Measurements from ENCODE around the gene CLDN16.

The CLDN16 gene

GRCh38 chr3:190387578-190388213 lies at the start of gene CLDN16:
Gene CLDN16 (plus strand): TSS chr3:190388163. CDS start chr3:190388330, 167 bp downstream.
- in situ Hi-C loops (cut with HindIII; ENCODE audit: low sequenced_read_pairs), result no loop called here

- in situ Hi-C loops (cut with HindIII; ENCODE audit: low sequenced_read_pairs), result no loop called here
Measured at GRCh38 chr3:190338717-190339116, 49.2 kb upstream of the CLDN16 start.

GRCh38 chr3:190339130-190339529 lies 48.8 kb upstream of the CLDN16 start:
- in situ Hi-C loops (cut with HindIII; ENCODE audit: low sequenced_read_pairs), result no loop called here

- in situ Hi-C loops (cut with HindIII; ENCODE audit: low sequenced_read_pairs), result no loop called here
Measured at GRCh38 chr3:190340071-190340470, 47.9 kb upstream of the CLDN16 start.

GRCh38 chr3:190345027-190345821 lies 42.7 kb upstream of the CLDN16 start:
- in situ Hi-C loops (cut with HindIII; ENCODE audit: low sequenced_read_pairs), result no loop called here

- in situ Hi-C loops (cut with HindIII; ENCODE audit: low sequenced_read_pairs), result no loop called here
Measured at GRCh38 chr3:190345878-190346277, 42.1 kb upstream of the CLDN16 start.

GRCh38 chr3:190346541-190346940 lies 41.4 kb upstream of the CLDN16 start:
- in situ Hi-C loops (cut with HindIII; ENCODE audit: low sequenced_read_pairs), result no loop called here

GRCh38 chr3:190352861-190353457 lies 35.0 kb upstream of the CLDN16 start:
- in situ Hi-C loops (cut with HindIII; ENCODE audit: low sequenced_read_pairs), result loop anchor here (5.0 kb wide), 1 partner anchor 44 kb away; no protein-coding TSS in a partner anchor

GRCh38 chr3:190356246-190356645 lies 31.7 kb upstream of the CLDN16 start:
- in situ Hi-C loops (cut with HindIII; ENCODE audit: low sequenced_read_pairs), result no loop called here

GRCh38 chr3:190357468-190357867 lies 30.5 kb upstream of the CLDN16 start:
- in situ Hi-C loops (cut with HindIII; ENCODE audit: low sequenced_read_pairs), result no loop called here

- in situ Hi-C loops (cut with HindIII; ENCODE audit: low sequenced_read_pairs), result no loop called here
Measured at GRCh38 chr3:190359813-190360212, 28.1 kb upstream of the CLDN16 start.

- in situ Hi-C loops (cut with HindIII; ENCODE audit: low sequenced_read_pairs), result no loop called here
Measured at GRCh38 chr3:190360228-190360627, 27.7 kb upstream of the CLDN16 start.

GRCh38 chr3:190361791-190362190 lies 26.2 kb upstream of the CLDN16 start:
- in situ Hi-C loops (cut with HindIII; ENCODE audit: low sequenced_read_pairs), result no loop called here

GRCh38 chr3:190362258-190362657 lies 25.7 kb upstream of the CLDN16 start:
- in situ Hi-C loops (cut with HindIII; ENCODE audit: low sequenced_read_pairs), result no loop called here

GRCh38 chr3:190366133-190366532 lies 21.8 kb upstream of the CLDN16 start:
- in situ Hi-C loops (cut with HindIII; ENCODE audit: low sequenced_read_pairs), result no loop called here

- in situ Hi-C loops (cut with HindIII; ENCODE audit: low sequenced_read_pairs), result no loop called here
Measured at GRCh38 chr3:190368881-190369280, 19.1 kb upstream of the CLDN16 start.

- in situ Hi-C loops (cut with HindIII; ENCODE audit: low sequenced_read_pairs), result no loop called here
Measured at GRCh38 chr3:190369668-190370295, 18.2 kb upstream of the CLDN16 start.

- in situ Hi-C loops (cut with HindIII; ENCODE audit: low sequenced_read_pairs), result no loop called here
Measured at GRCh38 chr3:190370369-190370768, 17.6 kb upstream of the CLDN16 start.

- in situ Hi-C loops (cut with HindIII; ENCODE audit: low sequenced_read_pairs), result no loop called here
Measured at GRCh38 chr3:190371152-190371551, 16.8 kb upstream of the CLDN16 start.

GRCh38 chr3:190375246-190375645 lies 12.7 kb upstream of the CLDN16 start:
- in situ Hi-C loops (cut with HindIII; ENCODE audit: low sequenced_read_pairs), result no loop called here

- in situ Hi-C loops (cut with HindIII; ENCODE audit: low sequenced_read_pairs), result no loop called here
Measured at GRCh38 chr3:190375671-190376070, 12.3 kb upstream of the CLDN16 start.

Data from endothelial cell of hepatic sinusoid (primary cell).